MCF 10A (cell line): ENCODE measurements around the gene TRIM40. TPM values are rescaled to one million over a fixed set of nuclear protein-coding genes. Genes with fewer than 3 reads are reported as not detected.

ENCODE experiments used
- Bru-seq: library from RNA; stranded (reverse); fragments of 400-500 nt; gene quantifications from one replicate; lab custom pipeline; 2021; lab: Mats Ljungman, UMichigan
- BruChase-seq, 2 experiments: library from RNA; stranded (reverse); fragments of 400-500 nt; gene quantifications; one replicate each; lab custom pipeline; 2021; lab: Mats Ljungman, UMichigan
- BruUV-seq: library from RNA; stranded (reverse); fragments of 400-500 nt; replicated peaks from 2 replicates; lab custom pipeline; 2021; lab: Mats Ljungman, UMichigan
- CTCF ChIA-PET: fragments of 300-600 bp; sonication (Branson Sonifier 250); formaldehyde crosslinking; extraction: SDS; loops from one replicate; lab custom pipeline; 2021; ENCODE audit warnings: antibody characterized with exemption, inconsistent platforms; lab: Yijun Ruan, JAX
- POLR2A ChIA-PET: fragments of 300-600, 350-650 bp; sonication (Branson Sonifier 250); formaldehyde crosslinking; extraction: SDS; loops from one replicate; lab custom pipeline; 2020; ENCODE audit warnings: antibody characterized with exemption, inconsistent platforms; lab: Yijun Ruan, JAX
- DNase-seq: peaks from one replicate; pipeline ENCODE4 v3.0.0-alpha.2; 2018; ENCODE audit not compliant: unreplicated experiment
- H3K27ac Mint-ChIP-seq: one replicate; pipeline ENCODE4 v1.8.0; 2022; ENCODE audit warnings: mild to moderate bottlenecking, low read depth, mixed read lengths; ENCODE audit not compliant: unreplicated experiment
- H3K27me3 Mint-ChIP-seq: one replicate; pipeline ENCODE4 v1.8.0; 2022; ENCODE audit warnings: mixed read lengths; ENCODE audit not compliant: insufficient read depth, unreplicated experiment
- H3K36me3 Mint-ChIP-seq: one replicate; pipeline ENCODE4 v1.8.0; 2022; ENCODE audit warnings: mild to moderate bottlenecking, moderate library complexity, mixed read lengths; ENCODE audit not compliant: insufficient read depth, unreplicated experiment
- H3K4me1 Mint-ChIP-seq: one replicate; pipeline ENCODE4 v1.8.0; 2022; ENCODE audit warnings: mixed read lengths; ENCODE audit not compliant: insufficient read depth, unreplicated experiment
- H3K4me3 Mint-ChIP-seq: one replicate; pipeline ENCODE4 v1.8.0; 2022; ENCODE audit warnings: mild to moderate bottlenecking, moderate library complexity, mixed read lengths; ENCODE audit not compliant: unreplicated experiment
- H3K9me3 Mint-ChIP-seq: one replicate; pipeline ENCODE4 v1.8.0; 2022; ENCODE audit warnings: mixed read lengths; ENCODE audit not compliant: unreplicated experiment
- intact Hi-C: fragments of 100-400 bp; cut with micrococcal nuclease; formaldehyde crosslinking; loops from 2 replicates; pipeline ENCODE4 v1.14.1; 2022
- long read RNA-seq: library from polyadenylated mRNA; stranded (forward); transcript quantifications from one replicate; pipeline ENCODE4 v2.0.0, GENCODE V29; 2022
- total RNA-seq: library from RNA; stranded (reverse); gene quantifications from 2 replicates; pipeline ENCODE4 v1.2.3, GENCODE V29; 2022
- TF ChIP-seq, protein P1 (sequence below): fragments of 200-600 bp; IDR thresholded peaks from one replicate; pipeline ENCODE4 v1.8.0; 2022; ENCODE audit warnings: antibody characterized with exemption, mild to moderate bottlenecking; ENCODE audit not compliant: unreplicated experiment

The TRIM40 gene, protein sequence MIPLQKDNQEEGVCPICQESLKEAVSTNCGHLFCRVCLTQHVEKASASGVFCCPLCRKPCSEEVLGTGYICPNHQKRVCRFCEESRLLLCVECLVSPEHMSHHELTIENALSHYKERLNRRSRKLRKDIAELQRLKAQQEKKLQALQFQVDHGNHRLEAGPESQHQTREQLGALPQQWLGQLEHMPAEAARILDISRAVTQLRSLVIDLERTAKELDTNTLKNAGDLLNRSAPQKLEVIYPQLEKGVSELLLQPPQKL
- total RNA-seq (not detected in 2 replicates), Bru-seq, nascent RNA (not detected), BruChase-seq, experiment 1, labeled RNA remaining after a 6-hour chase (percentile 7 among the genes with signal in this experiment), BruChase-seq, experiment 2, labeled RNA remaining after a 2-hour chase (percentile 7 among the genes with signal in this experiment)
- long read RNA-seq = 0 reads

DNA sequence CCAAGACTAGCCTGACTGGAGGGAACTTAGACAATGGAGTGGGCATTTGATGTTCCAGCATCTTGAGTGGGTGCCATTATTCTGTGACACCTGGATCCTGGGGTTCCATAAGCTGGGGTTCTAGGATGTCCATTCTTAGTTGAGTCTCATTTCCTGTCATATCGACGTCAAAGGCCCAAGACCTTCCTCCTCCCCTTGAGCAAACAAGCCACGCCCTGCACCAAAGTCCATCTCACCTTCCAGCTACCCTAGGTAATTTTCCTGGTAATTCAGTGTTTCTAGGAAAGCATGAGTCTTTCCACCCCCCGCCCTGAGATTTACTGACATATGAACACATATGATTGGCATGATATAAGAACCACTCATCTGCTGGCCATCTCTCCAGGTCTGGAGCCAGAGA, at the start of gene TRIM40:
Gene TRIM40 (plus strand): TSS at position 384 of the 400 bp plus-strand sequence. CDS start 897 bp downstream, outside the sequence.
- POLR2A ChIA-PET = interaction anchor here (0.7 kb wide), 1 partner anchor 33 kb away, joined by 4 read pairs; no protein-coding TSS in a partner anchor
- H3K27me3 Mint-ChIP-seq = peaks cover 49% of the 10 kb centered on the region
- BruUV-seq = no TSS peak
- intact Hi-C loops = no loop called here
- CTCF ChIA-PET = interaction anchor here (0.5 to 1.0 kb wide), 3 partner anchors 8 to 266 kb away, joined by 3 read pairs; no protein-coding TSS in a partner anchor
- no peak within 1 kb of the TSS for H3K4me3 Mint-ChIP-seq
- H3K9me3 Mint-ChIP-seq = no peaks in the 10 kb centered on the region
- TF ChIP-seq, protein P1, sequence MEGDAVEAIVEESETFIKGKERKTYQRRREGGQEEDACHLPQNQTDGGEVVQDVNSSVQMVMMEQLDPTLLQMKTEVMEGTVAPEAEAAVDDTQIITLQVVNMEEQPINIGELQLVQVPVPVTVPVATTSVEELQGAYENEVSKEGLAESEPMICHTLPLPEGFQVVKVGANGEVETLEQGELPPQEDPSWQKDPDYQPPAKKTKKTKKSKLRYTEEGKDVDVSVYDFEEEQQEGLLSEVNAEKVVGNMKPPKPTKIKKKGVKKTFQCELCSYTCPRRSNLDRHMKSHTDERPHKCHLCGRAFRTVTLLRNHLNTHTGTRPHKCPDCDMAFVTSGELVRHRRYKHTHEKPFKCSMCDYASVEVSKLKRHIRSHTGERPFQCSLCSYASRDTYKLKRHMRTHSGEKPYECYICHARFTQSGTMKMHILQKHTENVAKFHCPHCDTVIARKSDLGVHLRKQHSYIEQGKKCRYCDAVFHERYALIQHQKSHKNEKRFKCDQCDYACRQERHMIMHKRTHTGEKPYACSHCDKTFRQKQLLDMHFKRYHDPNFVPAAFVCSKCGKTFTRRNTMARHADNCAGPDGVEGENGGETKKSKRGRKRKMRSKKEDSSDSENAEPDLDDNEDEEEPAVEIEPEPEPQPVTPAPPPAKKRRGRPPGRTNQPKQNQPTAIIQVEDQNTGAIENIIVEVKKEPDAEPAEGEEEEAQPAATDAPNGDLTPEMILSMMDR = no peak
- H3K36me3 Mint-ChIP-seq = no peaks in the 10 kb centered on the region
- DNase-seq = no peak
- peaks cover 6% of the 10 kb centered on the region for H3K4me1 Mint-ChIP-seq
- H3K27ac Mint-ChIP-seq = no peak within 1 kb of the TSS

DNA sequence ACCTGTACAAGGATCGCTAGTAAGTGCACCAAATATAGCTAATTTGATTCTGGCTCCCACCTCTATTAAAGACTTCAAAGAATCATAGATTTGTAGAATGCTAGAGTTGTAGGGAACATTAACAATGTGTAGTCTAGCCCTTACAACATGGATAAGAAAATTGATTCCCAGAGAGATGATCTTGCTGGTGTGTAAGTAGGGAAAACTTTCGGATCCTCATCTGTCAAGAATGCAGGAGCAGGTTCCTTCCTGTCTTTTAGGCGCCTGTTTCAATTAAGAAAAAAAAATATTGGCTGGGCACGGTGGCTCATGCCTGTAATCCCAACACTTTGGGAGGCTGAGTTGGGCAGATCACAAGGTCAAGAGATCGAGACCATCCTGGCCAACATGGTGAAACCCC, 48.1 kb upstream of the TRIM40 start:
- Mint-ChIP-seq H3K9me3 (no peaks in the 10 kb centered on the region), H3K27ac (no peak overlapping the region), H3K4me1 (peaks cover 20% of the 10 kb centered on the region), H3K36me3 (no peaks in the 10 kb centered on the region), H3K4me3 (no peak overlapping the region), H3K27me3 (no peaks in the 10 kb centered on the region)
- CTCF ChIA-PET = interaction anchor here (1.4 to 3.0 kb wide), 2 partner anchors 15 to 43 kb away, joined by 6 to 13 read pairs; no protein-coding TSS in a partner anchor
- BruUV-seq = no TSS peak
- POLR2A ChIA-PET = interaction anchor here (0.7 to 6.3 kb wide), 5 partner anchors 11 to 34 kb away, joined by 3 to 77 read pairs (median 5); partner anchors contain the start of genes POLR1H and RNF39
- TF ChIP-seq, protein P1 = no peak
- intact Hi-C loops = no loop called here
- no peak for DNase-seq

DNA sequence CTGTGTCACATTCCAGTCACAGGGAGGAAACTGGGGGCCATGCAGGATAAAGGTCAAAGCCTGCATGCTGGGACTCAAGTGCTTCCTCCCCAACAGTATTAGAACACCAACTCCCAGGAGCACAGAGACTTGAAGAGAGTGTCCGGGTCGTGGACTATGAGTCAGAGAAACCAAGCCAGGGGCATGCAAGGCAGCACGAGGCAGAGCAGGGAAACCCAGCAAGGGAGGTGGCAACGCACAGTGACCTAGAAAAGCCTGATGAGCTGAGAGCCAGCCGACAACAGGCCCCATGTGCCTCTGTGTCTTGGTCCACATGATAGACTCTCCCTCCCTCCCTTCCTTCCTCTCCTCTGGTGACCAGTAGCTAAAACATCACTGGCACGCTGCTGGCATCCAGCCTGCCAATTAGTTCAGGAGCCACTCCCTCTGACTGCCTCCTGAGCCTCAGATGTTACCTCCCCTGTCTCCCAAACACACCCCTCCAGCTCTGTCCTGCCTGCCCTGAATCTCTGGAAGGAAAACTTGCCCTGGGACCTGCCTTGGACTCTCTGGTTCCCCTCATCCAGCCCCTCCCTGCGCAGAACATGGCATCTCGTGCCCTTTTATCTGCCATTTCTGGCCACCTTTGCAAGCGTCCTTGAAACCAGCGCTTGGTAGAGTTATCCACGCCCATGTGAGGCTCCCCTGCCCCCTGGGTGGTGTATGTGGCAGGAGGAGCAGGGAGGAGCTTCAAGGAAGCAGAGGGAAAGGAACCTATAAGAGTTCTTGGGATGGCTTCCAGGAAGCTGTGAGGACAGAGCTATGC, 44.2 kb upstream of the TRIM40 start:
- ChIA-PET POLR2A (interaction anchor here (0.6 to 6.3 kb wide), 7 partner anchors 8 to 31 kb away, joined by 3 to 77 read pairs (median 12); partner anchors contain the start of genes POLR1H, PPP1R11 and RNF39), CTCF (interaction anchor here (0.6 to 2.4 kb wide), 7 partner anchors 14 to 442 kb away, joined by 3 to 8 read pairs (median 4); partner anchors contain the start of gene RNF39)
- TF ChIP-seq, protein P1 = no peak
- Mint-ChIP-seq H3K4me1 (peaks cover 25% of the 10 kb centered on the region), H3K27me3 (no peaks in the 10 kb centered on the region), H3K4me3 (no peak overlapping the region), H3K36me3 (no peaks in the 10 kb centered on the region), H3K9me3 (no peaks in the 10 kb centered on the region), H3K27ac (peak overlapping the region; percentile 67)
- no TSS peak for BruUV-seq
- peak; percentile 79 for DNase-seq
- intact Hi-C loops = no loop called here
